ENCODE measurements around the gene DAB2IP. TPM values are rescaled to one million over a fixed set of nuclear protein-coding genes. Genes with fewer than 3 reads are reported as not detected.

The DAB2IP gene
- total RNA-seq, 1 experiment from 2014 or later: 52.6 TPM

- TF ChIP-seq JUN (CRISPR knock-in tag; IDR thresholded peaks at IDR 0.05): no peak
- TF ChIP-seq PRDM15 (CRISPR knock-in tag; IDR thresholded peaks at IDR 0.05): no peak
- TF ChIP-seq NR2C2 (CRISPR knock-in tag; IDR thresholded peaks at IDR 0.05): no peak
- no peak for TF ChIP-seq ATF1 (CRISPR knock-in tag; IDR thresholded peaks at IDR 0.05)
- TF ChIP-seq ERG (CRISPR knock-in tag; IDR thresholded peaks at IDR 0.05): no peak
- no peak for TF ChIP-seq ATF2 (CRISPR knock-in tag; IDR thresholded peaks at IDR 0.05; ENCODE audit: borderline replicate concordance, low read depth)
- no peak for TF ChIP-seq ZNF263 (CRISPR knock-in tag; IDR thresholded peaks at IDR 0.05; ENCODE audit: low read depth)
- no peak for TF ChIP-seq ZNF512 (CRISPR knock-in tag; IDR thresholded peaks at IDR 0.05; ENCODE audit: borderline replicate concordance)
- TF ChIP-seq ZNF232 (CRISPR knock-in tag; IDR thresholded peaks at IDR 0.05): no peak
- no peak for TF ChIP-seq AR (CRISPR knock-in tag; IDR thresholded peaks at IDR 0.05)
- no peak for TF ChIP-seq ZNF671 (CRISPR knock-in tag; IDR thresholded peaks at IDR 0.05)
- no peak for TF ChIP-seq ZNF138 (CRISPR knock-in tag; conservative IDR thresholded peaks at IDR 0.05)
- TF ChIP-seq JAZF1 (CRISPR knock-in tag; IDR thresholded peaks at IDR 0.05): no peak
Observed at GRCh38 chr9:121738968-121739367, 87.5 kb downstream of the DAB2IP start (continued).

GRCh38 chr9:121739971-121740370 lies 88.5 kb downstream of the DAB2IP start:
- no peaks in the 10 kb centered on the region for H3K36me3 Mint-ChIP-seq
- ATAC-seq: no peak
- ChIA-PET CTCF (interaction anchor here (0.8 to 7.4 kb wide), 5 partner anchors 7 to 191 kb away, joined by 3 to 78 read pairs (median 3); no protein-coding TSS in a partner anchor), POLR2A (no interaction called here)
- no peak for DNase-seq (ENCODE audit: low spot score)
- peaks cover 65% of the 10 kb centered on the region for H3K4me1 Mint-ChIP-seq
- H3K9me3 Mint-ChIP-seq: no peaks in the 10 kb centered on the region
- TF ChIP-seq NR1H2 (CRISPR knock-in tag; IDR thresholded peaks at IDR 0.05) (no peak), E2F5 (CRISPR knock-in tag; IDR thresholded peaks at IDR 0.05) (no peak), ZNF121 (CRISPR knock-in tag; IDR thresholded peaks at IDR 0.05) (no peak)
- 0 out of 2 replicates have a peak overlapping the region, but pooled peaks have one; percentile 43 for H3K27ac Mint-ChIP-seq
- no peak overlapping the region for H3K4me3 Mint-ChIP-seq
- peaks cover 3% of the 10 kb centered on the region; the same call in 1 of the 2 replicates for H3K27me3 Mint-ChIP-seq (ENCODE audit: low read depth)
